Measurements from ENCODE around the gene GNRHR.

DNA sequence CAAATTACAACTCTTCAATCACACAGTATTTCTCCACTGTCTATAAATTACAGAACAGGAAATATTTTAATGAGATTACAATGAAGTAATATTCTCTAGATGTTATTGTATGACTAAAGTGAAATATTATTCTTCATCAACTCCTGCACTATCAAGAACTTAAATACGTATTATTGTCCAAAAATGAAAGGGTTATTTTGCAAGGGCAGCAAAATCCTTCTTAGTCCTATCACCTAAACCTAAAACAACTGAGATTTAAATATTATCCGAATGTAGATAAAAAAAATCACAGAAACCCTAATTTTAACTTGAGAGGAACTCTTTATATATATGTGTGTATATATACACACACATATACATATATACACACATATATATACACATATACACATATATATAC, 58.1 kb downstream of the GNRHR start:
- TF ChIP-seq, protein P1, sequence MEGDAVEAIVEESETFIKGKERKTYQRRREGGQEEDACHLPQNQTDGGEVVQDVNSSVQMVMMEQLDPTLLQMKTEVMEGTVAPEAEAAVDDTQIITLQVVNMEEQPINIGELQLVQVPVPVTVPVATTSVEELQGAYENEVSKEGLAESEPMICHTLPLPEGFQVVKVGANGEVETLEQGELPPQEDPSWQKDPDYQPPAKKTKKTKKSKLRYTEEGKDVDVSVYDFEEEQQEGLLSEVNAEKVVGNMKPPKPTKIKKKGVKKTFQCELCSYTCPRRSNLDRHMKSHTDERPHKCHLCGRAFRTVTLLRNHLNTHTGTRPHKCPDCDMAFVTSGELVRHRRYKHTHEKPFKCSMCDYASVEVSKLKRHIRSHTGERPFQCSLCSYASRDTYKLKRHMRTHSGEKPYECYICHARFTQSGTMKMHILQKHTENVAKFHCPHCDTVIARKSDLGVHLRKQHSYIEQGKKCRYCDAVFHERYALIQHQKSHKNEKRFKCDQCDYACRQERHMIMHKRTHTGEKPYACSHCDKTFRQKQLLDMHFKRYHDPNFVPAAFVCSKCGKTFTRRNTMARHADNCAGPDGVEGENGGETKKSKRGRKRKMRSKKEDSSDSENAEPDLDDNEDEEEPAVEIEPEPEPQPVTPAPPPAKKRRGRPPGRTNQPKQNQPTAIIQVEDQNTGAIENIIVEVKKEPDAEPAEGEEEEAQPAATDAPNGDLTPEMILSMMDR (conservative IDR thresholded peaks at IDR 0.05 in 1 of 2, IDR thresholded peaks at IDR 0.05 in 1 of 2; ENCODE audit: extremely low read depth in 1 of 2, insufficient read depth in 1 of 2, low read depth in 1 of 2, low read length in 2 of 2) = no peak
- no peak for TF ChIP-seq EZH2 (IDR thresholded peaks at IDR 0.05; ENCODE audit: borderline replicate concordance, low read length)

Data from mammary epithelial cell (primary cell).